Femur (tissue), 1 donor: ENCODE measurements around the gene CCNE1.

Source experiments
- DNase-seq: peaks from one replicate; pipeline ENCODE4 v3.0.0-alpha.2; 2017

The CCNE1 gene

DNA sequence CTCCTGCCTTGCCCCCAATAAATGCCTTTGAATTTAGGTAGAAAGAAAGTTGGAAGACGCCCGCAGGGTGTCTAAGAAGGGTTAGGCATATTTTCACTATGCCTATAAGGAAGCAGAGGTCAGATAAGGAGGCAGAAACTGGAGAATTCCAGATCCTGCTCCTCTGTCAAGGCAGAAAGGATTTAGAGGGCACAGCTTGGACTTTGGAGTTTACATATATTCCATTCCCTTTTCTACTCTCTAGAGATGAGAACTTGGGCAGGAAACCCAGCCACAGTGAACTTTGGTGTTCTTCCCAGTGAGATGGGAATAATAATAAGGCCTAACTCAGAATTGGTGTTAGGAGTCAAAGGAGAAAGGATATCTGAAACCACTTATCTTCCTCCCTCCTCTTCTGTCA, 37.4 kb downstream of the CCNE1 start:
- no peak for DNase-seq

- DNase-seq = no peak
Observed at GRCh38 chr19:29850482-29850881, 38.7 kb downstream of the CCNE1 start.

GRCh38 chr19:29851769-29852521, 40.2 kb downstream of the CCNE1 start:
- DNase-seq = no peak

GRCh38 chr19:29854033-29854432, 42.2 kb downstream of the CCNE1 start:
- no peak for DNase-seq

DNA sequence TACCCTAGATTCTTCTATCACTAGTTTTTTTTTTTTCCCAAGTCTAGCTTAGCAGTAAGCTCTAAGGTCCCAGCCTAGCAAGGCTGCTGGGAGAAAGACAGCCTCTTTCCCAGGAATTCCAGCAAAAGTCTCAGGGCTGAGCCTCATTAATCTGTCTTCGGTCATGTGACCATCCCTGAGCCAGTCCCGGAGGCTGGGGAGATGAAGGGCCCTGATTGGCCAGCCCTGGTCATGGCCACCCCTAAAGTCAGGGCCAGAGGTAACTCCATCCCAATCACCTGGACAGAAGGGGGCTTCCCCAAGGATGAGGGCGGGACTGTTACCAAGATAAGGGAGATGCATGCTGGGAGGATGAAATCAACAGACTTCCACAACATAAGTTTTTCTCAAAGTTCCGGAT, 43.3 kb downstream of the CCNE1 start:
- DNase-seq = no peak

DNA sequence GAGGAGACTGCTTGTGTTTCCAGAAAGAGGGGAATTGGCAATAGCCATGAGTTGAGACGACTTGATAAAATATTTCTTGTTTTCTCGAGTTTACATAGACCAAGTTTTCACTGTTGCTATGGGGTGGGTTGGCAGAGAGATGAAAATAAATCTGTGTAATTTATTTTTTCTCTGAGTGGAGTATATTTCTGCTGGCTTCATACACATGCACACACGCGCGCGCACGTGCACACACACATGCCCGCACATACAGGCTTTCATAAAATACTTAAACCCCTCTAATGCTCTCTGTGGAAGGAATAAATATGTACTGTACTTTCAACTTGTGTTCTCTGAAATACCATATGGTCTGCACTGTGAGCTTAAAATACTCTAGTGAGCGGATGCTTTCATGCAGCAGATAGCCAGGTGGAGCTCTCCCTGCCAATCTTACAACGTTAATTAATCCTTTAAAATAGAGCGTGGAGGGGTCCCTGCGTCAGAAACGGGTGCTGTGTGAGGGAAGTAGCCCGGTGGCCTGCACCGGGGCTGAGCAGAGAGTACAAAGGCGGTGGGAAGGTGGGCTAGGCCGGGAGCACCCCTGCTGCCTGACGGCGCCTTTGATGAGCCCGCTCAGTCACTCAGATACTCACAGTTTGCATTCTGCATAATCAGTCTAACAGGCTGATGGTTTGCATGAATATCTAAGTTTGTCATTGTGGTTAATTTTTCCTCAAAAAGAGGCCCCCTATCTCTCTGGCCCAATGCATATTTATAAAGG, 44.1 kb downstream of the CCNE1 start:
- DNase-seq = no peak

DNA sequence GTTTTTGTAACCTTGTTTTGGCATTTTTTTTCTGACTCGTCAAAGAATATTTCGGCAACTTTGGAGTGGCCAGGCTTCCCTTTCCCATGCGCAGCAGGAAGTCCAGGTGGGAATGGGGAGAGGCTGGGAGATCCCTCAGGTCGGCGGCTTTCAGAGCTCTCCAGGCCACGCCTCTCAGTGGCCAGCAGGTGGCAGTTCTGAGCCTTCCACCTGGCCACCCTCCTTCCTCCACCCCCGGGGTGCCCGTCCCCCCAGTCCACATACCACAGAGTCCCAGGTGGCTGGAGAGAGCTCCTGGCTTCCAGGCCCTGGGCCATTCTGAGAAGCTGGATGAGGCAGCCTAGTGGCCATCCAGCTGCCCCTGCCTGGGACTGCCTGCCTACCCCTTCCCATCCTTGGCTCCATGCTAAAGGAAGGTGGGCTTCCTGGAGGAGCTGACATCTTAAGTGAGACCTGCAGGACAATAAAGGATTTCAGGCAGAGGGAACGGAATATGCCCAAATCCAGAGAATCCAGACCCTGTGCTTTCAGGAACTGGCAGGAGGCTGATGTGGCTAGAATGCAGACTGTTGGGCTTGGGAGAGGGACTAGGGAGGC, 46.3 kb downstream of the CCNE1 start:
- no peak for DNase-seq

GRCh38 chr19:29858621-29859020, 46.8 kb downstream of the CCNE1 start:
- DNase-seq = no peak

DNA sequence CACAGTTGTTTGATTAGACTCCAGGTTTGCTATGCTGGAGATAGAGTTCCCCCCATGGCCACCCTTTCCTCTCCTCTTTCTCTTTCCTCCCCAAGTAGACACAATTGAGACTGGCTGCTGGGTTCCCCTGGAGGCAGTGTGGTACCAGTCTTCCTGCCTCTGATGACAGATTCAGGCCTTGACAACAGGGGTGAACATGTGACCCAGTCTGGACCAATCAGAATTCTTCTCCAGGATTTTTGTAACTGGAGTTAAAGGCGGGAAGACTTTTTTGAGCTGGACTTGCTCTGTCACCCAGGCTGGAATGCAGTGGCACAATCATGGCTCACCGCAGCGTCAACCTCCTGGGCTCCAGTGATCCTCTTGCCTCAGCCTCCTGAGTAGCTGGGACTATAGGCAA, 48.7 kb downstream of the CCNE1 start:
- DNase-seq = no peak

GRCh38 chr19:29861574-29861973, 49.8 kb downstream of the CCNE1 start:
- no peak for DNase-seq

GRCh38 chr19:29866011-29866410, 54.2 kb downstream of the CCNE1 start:
- no peak for DNase-seq

- no peak for DNase-seq
Observed at GRCh38 chr19:29867984-29868383, 56.2 kb downstream of the CCNE1 start.

GRCh38 chr19:29871143-29871542, 59.4 kb downstream of the CCNE1 start:
- no peak for DNase-seq

DNA sequence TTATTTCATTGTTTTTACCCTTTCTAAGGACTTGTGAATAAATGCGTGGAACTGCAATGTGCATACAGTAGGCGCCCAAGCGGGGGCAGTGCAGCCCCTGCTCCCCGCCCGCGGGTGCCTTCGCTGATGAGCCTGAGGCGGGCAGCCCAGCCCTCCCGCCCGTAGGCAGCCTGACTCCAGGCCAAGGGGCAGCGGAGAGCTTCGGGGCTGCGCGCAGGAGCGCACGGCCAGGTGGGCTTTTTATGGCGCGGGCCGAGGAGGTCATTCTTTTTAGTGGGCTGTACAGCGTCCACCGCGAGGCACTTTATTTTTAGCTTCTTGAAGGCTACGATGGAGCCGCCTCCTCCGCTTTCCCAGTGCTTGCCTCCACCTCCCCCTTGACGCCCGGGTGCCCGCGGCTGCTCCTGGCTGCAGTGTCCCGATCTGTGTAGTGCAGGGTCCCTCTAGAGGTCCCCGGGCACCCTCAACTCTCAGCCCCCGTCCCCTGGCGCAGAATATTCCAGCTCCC, 60.5 kb downstream of the CCNE1 start:
- no peak for DNase-seq

DNA sequence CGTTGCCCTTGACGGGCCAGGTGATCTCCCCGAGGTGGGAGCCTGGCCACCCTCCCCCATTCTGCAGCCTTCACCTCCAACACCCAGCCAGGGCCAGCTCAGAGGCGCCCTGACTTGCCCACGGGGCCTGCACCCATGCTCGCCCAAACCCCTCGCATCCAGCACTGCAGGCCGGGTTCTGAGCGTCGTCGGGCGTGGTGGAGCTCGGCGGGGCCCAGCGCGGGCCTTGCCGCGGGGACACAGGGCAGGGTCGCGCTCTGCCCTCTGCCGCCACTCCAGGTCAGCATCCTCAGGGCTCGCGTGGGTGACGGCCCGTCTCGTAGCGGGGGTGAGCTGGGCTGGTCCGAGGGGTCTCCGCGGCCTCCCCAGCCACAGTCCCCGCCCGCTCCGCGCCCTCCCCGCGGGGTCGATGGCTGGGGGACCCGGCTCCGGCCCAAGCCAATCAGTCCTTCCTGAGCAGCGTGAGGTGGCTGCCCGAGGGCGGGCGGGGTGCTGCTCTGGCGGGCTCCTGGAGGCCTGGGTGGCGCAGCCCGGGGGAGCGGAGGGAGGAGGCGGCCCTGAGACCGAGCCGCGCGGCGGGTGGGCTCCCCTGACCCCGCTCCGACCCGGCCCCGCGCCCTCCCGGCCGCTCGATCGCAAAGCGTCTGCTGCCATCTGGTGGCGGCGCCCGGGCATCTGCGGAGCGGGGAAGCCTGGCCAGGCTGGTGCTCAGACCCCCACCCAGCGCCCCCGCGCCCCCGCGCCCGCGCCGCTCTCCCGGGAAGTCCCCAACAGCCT, 61.4 kb downstream of the CCNE1 start:
- peak; percentile 65 for DNase-seq
